Measurements from ENCODE around the gene ZNF580.
A peak's percentile ranks its signal among the peaks of the same experiment; 100 is the strongest.

ZNF580 gene

DNA sequence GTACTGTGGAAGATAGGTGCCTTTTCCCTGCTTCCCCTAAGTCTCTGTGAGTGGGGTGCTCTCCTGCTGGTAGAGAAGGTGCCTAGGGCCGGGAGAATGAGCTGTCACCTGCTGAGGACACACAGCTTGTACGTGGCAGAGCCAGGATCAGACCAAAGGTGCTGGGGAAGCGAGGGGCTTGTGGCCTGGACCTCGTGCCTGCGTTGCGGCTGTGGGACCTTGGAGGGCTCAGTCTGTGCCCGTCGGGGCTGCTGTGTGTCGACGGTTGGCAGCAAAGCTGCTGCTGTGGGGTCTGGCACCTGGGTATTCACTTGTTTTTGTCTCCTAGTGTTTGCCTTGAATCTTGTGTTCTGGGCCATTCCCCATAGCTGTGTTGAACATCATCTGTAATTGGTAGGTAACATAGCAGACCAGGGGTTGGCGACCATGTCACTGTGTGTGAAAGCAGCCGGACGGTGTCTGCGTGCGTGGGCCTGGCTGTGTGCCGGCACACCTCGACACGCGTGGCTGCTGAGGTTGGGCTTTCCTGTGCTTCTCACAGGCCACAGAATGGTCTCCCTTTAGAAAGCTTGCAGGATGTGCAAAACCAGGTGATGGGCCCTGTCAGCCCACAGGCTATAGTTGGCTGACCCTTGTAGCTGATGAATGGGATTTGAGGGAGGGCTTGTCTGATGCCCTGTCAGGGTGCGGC lies 23.2 kb downstream of the ZNF580 start:
- no peak for DNase-seq (ENCODE audit: low spot score)

DNA sequence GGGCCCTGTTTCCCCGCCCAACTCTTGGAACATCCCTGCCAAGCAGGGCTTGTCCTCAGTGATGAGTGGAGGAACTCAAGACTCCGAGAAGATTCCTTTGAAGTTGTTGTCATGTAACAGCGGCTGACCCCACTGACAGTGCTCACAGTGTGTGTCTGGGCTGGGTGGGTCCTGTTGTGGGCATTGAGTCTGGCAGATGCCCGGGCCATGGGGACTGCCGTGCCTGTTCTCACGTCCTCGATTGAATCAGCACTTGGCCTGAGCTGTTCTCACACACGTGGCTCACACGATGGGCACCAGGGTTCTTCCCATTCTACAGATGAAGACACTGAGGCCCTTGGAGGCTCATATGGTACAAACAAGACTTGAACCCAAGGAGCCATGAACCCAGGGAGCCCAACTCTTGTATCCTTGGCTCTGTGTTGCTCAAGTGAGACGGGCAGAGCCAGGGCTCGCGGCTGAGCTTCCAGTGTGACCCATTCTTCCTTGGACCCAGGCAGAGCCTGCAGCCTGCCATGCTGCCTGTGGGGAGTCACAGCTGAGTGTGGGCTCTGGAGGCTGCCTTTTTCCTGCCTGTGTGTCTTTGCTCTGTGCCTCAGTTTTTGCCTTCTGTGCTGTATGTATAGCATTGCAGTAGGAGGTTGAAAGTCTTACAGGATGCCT lies 25.7 kb downstream of the ZNF580 start:
- DNase-seq (ENCODE audit: low spot score) = no peak

DNA sequence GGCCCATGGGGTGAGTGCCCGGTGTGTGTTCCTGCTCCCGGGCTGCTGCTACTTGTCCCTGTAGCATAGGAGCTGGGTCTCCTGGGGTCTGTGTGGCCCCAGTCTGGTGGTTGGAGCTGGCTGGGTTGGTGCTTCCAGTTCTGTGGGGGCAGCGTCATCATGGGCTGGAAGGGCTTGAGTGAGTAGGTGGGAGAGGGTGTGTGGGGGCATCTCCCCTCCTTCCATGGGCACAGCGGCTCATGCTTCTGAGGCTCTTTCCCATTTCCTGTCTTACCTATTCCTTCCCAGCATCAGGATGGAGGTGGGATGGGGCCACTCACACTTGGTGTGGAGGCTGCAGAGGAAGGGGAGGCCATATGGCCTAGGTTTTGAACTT lies 26.2 kb downstream of the ZNF580 start:
- DNase-seq (ENCODE audit: low spot score) = no peak

DNA sequence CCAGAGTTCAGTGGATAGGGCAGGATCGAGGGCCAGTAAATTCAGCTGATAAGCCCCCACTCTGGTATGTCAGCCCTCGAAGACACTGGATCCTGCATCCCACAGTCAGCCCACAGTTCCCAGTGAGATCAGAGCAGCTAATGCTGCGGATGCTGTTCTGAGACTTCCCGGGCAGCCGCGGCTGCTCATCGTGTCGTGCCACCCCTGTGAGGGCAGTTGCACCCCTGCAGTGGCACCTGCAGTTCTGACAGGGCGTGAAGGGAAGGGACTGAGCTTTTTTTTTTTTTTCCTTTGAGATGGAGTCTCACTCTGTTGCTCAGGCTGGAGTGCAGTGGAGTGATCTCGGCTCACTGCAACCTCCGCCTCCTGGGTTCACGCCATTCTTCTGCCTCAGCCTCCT lies 26.7 kb downstream of the ZNF580 start:
- no peak for DNase-seq (ENCODE audit: low spot score)

DNA sequence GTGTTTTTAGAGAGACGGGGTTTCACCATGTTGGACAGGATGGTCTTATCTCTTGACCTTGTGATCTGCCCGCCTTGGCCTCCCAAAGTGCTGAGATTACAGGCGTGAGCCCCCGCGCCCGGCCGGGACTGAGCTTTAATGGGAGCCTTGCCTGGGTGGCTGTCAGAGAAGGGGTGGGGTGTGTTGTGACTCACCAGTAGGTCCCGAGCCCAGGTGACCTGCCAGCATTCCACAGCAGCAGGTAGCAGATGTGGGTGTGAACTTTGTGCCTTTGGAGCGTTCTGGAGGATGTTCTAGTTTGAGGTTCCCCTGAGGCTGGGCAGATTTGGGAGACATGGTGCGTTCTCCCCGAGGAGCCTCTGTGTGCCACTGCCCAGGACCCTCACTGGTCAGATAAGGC lies 27.2 kb downstream of the ZNF580 start:
- DNase-seq (ENCODE audit: low spot score) = no peak

DNA sequence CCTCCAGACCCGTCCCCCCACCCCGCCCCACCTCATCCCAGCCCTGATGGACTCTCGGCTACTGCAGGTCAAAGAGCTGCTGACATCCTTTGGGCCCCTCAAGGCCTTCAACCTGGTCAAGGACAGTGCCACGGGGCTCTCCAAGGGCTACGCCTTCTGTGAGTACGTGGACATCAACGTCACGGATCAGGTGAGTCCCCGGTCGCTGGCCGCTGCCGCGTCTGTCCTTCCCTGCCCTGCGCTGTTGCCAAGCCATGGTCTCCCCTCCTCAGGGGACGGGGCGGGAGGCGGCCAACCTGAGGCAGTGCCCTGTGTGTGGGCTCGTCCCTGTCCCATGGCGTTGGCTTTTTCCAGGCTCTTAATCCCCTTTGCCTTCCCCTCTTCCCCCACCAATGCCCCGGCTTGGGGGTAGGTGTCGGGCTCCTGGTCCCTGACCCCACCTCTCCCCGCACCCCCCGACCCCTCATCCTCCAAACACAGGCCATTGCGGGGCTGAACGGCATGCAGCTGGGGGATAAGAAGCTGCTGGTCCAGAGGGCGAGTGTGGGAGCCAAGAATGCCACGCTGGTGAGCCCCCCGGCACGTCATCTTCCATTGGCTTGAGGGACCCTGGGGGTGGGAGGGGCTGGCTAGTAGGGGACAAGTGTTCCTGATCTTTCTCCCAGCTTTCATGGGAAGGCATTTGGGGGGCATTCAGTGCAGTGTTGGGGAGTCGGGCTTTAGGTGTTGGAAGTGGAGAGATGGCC lies 28.0 kb downstream of the ZNF580 start:
- DNase-seq (ENCODE audit: low spot score) = no peak

DNA sequence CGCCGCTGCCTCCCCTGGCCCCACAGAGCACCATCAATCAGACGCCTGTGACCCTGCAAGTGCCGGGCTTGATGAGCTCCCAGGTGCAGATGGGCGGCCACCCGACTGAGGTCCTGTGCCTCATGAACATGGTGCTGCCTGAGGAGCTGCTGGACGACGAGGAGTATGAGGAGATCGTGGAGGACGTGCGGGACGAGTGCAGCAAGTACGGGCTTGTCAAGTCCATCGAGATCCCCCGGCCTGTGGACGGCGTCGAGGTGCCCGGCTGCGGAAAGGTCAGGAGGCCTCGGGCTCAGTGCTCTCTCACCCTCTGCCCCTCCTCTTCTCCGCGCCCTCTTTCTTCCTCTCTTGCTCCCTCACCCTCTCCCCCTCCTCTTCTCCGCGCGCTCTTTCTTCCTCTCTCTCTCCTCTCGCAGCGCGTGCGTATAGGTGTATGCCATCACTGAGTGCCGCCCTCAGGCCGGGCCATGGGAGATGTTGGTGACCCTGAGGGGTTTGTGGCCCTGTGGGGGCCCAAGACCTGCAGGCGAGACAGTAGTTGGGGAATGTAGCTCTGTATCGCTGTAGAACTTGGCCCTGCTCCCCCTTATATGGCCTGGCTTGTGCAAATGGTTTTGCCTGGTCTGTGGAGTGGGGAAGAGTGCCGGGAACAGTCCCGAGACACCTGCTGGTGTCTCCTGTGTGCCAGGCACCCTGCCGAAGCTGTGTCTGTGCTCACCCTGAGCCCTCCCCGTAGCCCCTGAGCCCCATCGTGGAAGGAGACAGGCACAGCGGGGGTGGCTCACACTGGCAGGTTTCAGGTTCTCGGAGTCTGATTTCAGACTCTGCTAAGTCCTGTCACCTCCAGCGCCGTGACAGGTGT lies 28.8 kb downstream of the ZNF580 start:
- no peak for DNase-seq (ENCODE audit: low spot score)

DNA sequence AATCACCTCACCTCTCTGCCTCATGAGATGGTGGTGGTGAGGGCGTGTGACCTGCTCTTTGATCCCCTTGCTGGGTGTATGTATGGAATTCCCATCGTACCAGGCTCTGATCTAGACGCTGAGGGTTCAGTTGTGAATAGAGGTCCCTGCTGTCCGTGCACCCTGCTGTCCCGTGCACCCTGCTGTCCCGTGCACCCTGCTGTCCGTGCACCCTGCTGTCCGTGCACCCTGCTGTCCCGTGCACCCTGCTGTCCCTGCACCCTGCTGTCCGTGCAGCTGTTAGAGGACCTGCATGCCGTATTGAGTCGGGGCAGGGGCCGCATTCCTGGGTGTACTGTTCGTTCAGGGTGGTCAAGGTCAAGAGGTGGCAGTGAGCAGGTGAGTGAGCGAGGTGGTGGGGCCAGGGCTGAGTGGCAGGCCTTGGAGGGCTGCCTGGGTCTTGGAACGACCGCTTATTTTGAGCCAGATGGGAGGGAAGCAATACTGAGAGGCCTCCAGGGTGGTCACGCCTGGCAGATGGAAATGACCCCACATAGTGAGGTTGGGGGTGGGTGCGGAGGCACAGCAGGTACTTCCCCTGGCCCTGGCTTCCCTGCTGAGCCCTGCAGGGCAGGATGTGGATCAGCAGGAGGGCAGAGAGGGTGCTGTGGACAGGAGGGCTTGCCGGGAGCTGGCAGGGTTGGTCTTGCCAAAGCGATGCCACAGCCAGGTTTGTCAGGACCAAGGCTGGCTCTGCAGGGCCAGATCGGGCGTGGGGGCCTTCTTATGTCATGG lies 29.7 kb downstream of the ZNF580 start:
- DNase-seq (ENCODE audit: low spot score) = no peak

DNA sequence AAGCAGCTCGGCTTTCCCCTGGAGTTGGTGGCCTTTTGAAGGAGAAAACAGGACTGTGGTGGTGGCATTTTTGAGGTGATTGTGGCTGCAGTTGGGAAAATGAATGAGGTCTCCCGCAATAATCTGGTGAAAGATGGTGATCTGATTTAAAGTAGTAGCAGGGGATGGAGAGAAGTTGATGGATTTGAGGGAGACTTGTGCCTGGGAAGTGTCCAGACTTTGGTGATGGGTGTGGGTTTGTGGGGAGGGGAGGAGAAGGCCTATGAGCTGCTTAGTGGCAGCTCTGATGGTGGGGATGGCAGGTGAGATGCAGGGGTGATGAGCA lies 30.2 kb downstream of the ZNF580 start:
- no peak for DNase-seq (ENCODE audit: low spot score)

DNA sequence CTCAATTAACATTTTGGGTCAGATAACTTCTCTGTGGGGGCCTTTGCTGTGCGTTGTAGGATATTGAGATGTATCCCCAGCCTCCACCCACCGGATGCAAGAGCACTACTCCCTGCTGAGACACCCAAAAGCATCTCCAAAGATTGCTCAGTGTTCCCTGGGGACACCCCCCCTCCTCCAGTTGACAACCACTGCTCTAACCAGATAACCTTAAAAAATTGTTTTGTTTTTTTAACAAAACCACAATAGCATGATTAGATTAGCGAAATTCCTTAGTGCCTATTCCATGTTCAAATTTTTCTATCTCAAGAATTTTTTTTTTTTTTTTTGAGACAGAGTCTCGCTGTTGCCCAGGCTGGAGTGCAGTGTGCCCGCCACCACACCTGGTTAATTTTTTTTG lies 31.6 kb downstream of the ZNF580 start:
- DNase-seq (ENCODE audit: low spot score) = no peak

DNA sequence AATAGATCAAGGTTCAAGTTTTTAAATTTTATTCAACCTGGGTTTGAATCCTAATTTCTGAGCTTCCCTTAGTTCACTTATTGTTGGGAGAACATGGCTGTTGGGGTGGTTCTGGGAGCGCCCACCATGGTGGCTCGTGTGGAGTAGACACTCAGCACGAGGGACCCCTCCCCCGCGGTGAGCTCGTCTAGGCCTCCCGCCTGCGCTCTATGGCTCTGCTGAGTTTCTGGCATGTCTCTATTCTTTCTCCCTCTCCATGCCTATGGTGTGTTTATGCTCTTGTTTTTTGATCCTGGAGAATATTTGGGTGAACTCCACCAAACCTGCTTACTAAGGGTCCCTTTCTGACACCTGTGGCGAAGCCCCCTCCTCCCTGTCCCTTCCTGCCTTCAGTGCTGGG lies 32.7 kb downstream of the ZNF580 start:
- DNase-seq (ENCODE audit: low spot score) = no peak

DNA sequence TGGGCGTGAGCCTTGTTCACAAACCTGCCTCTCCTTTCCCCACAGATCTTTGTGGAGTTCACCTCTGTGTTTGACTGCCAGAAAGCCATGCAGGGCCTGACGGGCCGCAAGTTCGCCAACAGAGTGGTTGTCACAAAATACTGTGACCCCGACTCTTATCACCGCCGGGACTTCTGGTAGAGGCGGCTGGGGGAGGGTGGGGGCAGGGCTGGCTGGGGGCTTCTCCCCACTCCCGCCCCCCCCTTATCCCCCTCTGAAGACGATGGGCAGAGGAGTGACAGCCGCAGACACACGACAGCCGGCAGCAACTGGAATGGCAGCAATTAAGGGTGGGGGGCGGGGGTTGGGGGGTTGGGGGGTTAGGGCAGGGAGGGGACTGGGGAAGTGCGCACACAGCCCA lies 33.1 kb downstream of the ZNF580 start:
- no peak for DNase-seq (ENCODE audit: low spot score)

DNA sequence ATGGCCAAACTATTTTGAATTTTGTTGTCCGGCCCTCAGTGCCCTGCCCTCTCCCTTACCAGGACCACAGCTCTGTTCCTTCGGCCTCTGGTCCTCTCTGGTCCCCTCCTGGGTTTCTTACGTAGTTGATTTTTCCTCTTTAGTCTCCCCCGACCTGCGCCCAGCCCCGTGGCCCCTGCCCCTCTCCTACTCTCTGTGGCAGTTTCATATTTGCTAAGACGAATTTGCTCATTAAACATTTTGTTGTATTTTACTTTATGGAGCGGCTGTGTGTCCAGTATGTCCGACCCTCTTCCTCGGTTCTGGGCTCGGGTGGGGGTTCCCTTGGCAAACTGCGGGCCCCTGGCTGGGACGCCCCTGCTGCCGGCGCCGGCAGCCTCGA lies 33.6 kb downstream of the ZNF580 start:
- no peak for DNase-seq (ENCODE audit: low spot score)

DNA sequence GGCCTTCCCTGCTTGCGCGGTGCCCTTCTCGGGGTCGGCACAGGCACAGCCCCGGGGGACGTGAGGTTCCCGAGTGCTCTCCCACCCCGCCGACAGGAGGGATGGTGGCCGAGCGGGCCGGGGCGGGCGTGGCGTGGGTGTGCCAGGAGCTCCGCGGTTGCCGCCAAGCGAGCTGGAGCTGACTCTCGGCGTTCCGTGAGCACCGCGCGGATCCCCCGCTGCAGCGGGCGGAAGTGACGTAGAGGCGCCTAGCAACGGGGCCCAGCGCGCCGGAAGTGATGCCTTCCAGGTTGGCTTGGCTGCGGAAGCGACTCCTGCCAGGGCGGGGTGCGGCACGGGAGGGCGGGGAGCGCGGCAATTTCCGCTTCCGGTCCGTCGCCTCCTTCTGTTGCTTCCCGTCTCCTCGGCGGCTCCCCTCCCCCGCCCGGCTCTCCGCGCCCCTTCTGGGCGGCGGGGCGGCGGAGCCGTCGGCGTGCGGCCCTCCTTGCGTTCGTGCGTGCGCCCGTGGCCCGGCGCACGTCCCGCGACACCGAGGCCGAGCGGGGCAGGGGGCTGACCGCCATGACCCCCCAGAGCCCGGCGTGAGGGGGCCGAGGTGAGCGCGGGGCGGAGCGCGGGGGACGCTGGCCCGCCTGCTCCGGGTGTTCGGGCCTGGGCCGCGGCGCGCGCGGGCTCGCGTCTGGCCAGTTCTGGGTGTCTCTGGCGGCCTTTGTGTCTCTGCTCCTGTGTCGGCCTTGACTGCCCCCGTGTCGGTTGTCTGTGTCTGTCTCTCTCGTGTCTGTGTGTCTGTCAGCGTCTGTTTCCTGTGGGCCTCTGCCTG lies 34.2 kb downstream of the ZNF580 start, which contains the start of gene EPN1:
TSS of gene EPN1 (plus strand) at position 386 of the 820 bp plus-strand sequence. CDS start 3,402 bp downstream, outside the sequence.
- peak; percentile 97 for DNase-seq (ENCODE audit: low spot score)

DNA sequence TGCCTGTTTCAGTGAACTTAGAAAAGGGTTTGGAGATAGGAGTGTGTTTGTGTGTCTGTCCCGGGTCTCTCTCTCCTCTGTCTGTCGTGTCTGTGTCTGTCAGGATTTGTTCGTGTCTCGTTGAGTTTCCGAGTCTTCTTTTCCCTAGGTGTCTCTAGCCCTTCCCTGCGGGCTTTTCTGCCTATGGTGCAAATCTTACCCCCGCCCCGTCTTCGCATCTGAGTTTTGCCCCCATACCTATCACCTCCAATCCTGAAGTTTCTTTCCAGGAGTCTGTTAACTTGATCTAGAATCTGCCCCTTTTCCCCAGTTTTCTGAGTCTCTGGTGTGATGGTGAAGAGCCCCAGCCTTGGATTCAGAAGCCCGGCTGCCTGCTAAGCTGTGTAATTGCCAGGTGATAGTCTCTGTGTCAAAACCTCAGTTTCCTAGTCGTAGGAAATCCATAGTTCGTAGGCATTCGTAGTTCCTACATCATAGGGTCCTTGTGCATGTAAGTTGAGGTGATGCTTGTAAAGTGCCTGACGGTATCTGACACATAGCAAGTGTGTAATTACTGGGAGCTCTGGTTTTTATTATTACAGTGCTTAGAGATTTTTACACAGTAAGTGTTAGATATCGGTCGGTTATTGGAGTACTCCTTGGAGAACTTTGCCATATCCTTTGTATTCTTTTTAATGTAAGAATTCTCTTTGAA lies 35.0 kb downstream of the ZNF580 start:
- DNase-seq (ENCODE audit: low spot score) = no peak

DNA sequence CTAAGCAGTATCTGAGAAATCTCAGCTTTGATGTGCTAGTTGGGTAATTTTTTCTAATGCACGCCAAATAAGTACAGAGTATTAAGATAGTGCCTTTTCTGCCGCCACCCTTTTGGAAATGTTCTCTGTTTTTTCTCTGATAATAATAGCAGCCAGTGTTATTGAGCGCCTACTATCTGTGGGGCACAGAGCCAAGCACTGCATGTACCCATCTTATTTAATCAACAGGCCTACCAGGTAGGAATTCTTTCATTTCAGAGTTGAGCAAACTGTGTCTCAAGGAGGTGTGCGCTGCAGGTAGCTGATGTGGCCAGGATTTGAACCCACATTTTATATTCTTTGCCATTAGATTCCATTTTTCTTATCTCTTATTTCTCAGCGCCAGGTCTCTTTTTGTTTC lies 35.6 kb downstream of the ZNF580 start:
- DNase-seq (ENCODE audit: low spot score) = no peak

DNA sequence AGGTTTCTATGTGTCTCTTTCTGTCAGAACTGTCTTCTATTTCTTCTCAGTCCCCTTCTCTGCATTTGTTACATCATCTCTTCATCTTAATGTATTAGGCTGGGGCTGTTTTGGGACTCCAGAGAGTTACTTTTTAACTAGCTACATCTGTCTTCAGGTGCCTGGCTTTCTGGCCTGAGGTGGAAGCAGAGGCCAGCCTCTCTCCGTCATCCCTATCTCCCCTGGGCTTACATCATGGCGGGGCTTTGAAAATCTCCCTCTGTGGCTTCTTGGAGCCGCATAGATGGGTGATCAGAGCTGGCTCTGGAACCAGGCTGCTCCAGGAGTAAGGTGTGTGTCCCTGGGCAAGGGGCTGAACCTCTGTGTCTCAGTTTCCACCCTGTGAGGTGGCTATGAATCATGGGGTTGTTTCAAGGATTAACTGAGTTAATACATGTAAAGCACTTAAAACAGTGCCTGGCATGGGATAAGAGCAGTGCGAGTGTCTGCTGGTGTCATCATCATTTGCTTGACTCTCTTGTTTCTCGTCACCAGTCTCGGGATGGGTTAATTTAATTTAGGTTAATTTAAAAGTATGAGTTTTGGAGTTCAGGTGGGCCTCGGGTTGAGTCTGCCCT lies 36.2 kb downstream of the ZNF580 start:
- no peak for DNase-seq (ENCODE audit: low spot score)

DNA sequence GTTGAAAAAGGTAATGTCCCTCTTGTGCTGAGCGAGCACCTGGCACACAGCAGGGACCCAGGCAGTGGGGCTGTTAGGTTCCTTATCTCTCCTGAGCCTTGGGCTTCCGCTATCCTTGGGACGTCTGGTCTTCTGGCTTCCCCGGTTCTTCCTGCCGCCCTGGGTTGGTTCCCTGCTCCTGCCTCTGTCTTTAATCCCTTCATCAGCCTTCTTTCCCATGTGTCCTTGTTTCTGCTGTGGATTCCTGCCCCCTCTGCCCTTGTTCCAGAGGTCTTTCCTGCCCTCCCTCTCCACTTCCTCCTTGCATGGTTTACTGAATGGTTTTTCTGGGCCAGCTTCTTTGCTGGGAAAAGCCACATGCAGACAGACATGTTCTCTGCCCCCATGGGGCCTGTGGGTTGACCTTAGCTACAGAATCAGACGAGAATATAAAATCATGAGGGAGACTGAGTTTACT lies 36.8 kb downstream of the ZNF580 start:
- no peak for DNase-seq (ENCODE audit: low spot score)

DNA sequence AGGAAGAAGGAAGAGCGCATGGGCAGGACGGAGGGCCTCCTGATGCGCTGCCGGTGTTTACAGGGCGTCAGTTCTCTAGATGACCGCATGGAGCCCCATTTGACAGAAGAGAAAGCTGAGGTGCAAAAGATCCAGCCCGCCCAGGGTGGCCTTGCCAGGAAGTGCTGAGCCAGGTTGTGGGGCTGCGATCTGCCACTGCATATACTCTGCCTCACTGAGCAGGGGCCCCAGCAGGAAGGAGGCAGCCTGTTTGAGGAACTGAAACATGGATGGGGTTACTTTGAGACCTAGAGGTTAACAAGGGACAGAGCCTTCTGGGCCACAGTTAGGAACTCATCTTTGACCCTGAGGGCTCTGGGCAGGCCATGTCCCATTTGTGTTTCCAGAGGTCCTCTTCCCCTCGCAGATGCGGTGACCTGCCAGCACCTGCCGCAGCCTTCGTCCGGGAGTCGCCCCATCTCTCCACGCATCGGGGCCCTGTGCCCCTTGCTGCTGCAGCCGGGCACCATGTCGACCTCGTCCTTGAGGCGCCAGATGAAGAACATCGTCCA lies 37.4 kb downstream of the ZNF580 start:
- DNase-seq (ENCODE audit: low spot score) = no peak

Data from CD4-positive, alpha-beta T cell treated with Interleukin-6 at 100 ng/mL for 8 hours (primary cell).